Liver (tissue), 9 donors: Measurements from ENCODE around the gene KLHDC7B. TPM values are rescaled to one million over a fixed set of nuclear protein-coding genes. Genes with fewer than 3 reads are reported as not detected.

Experiments used
- DNase-seq: peaks from one replicate; pipeline ENCODE4 v3.0.0-alpha.2; 2017; ENCODE audit warnings: low spot score
- H3K27ac ChIP-seq, 2 donors: one replicate each; pipeline ENCODE4 v1.7.0; 2013; ENCODE audit warnings: inconsistent platforms in 2 of 2, low read length in 2 of 2, control low read depth in 1 of 2, low read depth in 1 of 2, mild to moderate bottlenecking in 1 of 2
- H3K27me3 ChIP-seq, 4 donors: one replicate each; pipeline versions ENCODE4 v1.6.1 to v1.7.0; 2013; ENCODE audit warnings: low read length in 3 of 4, inconsistent platforms in 1 of 4, mild to moderate bottlenecking in 1 of 4, moderate library complexity in 1 of 4; ENCODE audit not compliant: control insufficient read depth in 4 of 4, insufficient read depth in 4 of 4
- H3K36me3 ChIP-seq, 4 donors: one replicate each; pipeline versions ENCODE4 v1.6.1 to v1.7.0; 2013; ENCODE audit warnings: low read length in 3 of 4, mild to moderate bottlenecking in 3 of 4, low read depth in 1 of 4, moderate library complexity in 1 of 4; ENCODE audit not compliant: control insufficient read depth in 4 of 4, insufficient read depth in 3 of 4
- H3K4me1 ChIP-seq, 4 donors: one replicate each; pipeline versions ENCODE4 v1.6.1 to v1.7.0; 2013; ENCODE audit warnings: low read length in 3 of 4, mild to moderate bottlenecking in 3 of 4, moderate library complexity in 1 of 4; ENCODE audit not compliant: control insufficient read depth in 4 of 4, insufficient read depth in 4 of 4
- H3K4me3 ChIP-seq, 3 donors: one replicate each; pipeline versions ENCODE4 v1.6.1 to v1.7.0; 2013; ENCODE audit warnings: low read length in 3 of 3, control low read depth in 1 of 3, low read depth in 1 of 3, mild to moderate bottlenecking in 1 of 3
- H3K9ac ChIP-seq, 2 donors: one replicate each; pipeline ENCODE4 v1.7.0; 2013; ENCODE audit warnings: low read length in 2 of 2, mild to moderate bottlenecking in 2 of 2, moderate library complexity in 2 of 2, control low read depth in 1 of 2, low read depth in 1 of 2
- H3K9me3 ChIP-seq, 4 donors: one replicate each; pipeline versions ENCODE4 v1.6.1 to v1.7.0; 2013; ENCODE audit warnings: low read length in 3 of 4; ENCODE audit not compliant: control insufficient read depth in 4 of 4
- ATF3 ChIP-seq: IDR thresholded peaks from 2 replicates; pipeline ENCODE4 v1.6.1; 2016; ENCODE audit warnings: antibody characterized with exemption
- CTCF ChIP-seq: fragments of 150-350 bp; IDR thresholded peaks from 2 replicates; pipeline ENCODE4 v1.5.1; 2017; ENCODE audit warnings: improper control_type of control experiment, low read depth, low read length; ENCODE audit not compliant: missing input control
- EGR1 ChIP-seq, 2 donors: IDR thresholded peaks; 2 replicates each; pipeline ENCODE4 v1.6.1; 2016 to 2018; ENCODE audit warnings: antibody characterized with exemption in 2 of 2, low read depth in 2 of 2
- FOXA1 ChIP-seq: IDR thresholded peaks from 2 replicates; pipeline ENCODE4 v1.6.1; 2016; ENCODE audit warnings: antibody characterized with exemption
- GABPA ChIP-seq, 2 donors: IDR thresholded peaks in 1 of 2; conservative IDR thresholded peaks in 1 of 2; 2 replicates each; pipeline ENCODE4 v1.6.1; 2016; ENCODE audit warnings: antibody characterized with exemption in 2 of 2, mild to moderate bottlenecking in 1 of 2, moderate library complexity in 1 of 2
- HNF4A ChIP-seq, 2 donors: conservative IDR thresholded peaks; 2 replicates each; pipeline ENCODE4 v1.6.1; 2016; ENCODE audit warnings: antibody characterized with exemption in 2 of 2, mild to moderate bottlenecking in 2 of 2
- JUND ChIP-seq, 2 donors: IDR thresholded peaks; 2 replicates each; pipeline ENCODE4 v1.6.1; 2016; ENCODE audit warnings: antibody characterized with exemption in 2 of 2
- REST ChIP-seq: IDR thresholded peaks from 2 replicates; pipeline ENCODE4 v1.6.1; 2016; ENCODE audit warnings: antibody characterized with exemption, mild to moderate bottlenecking
- SP1 ChIP-seq: IDR thresholded peaks from 2 replicates; pipeline ENCODE4 v1.6.1; 2018; ENCODE audit warnings: antibody characterized with exemption, mild to moderate bottlenecking
- WGBS: extraction: QIAGEN DNeasy Blood & Tissue Kit; methylation state at CpG from one replicate; pipeline ENCODE4 v1.1.7; 2013; 5-methylcytosine and 5-hydroxymethylcytosine counted together
- polyA plus RNA-seq, 2 donors: library from polyadenylated mRNA; stranded (reverse) in 1 of 2; unstranded in 1 of 2; fragments of 200-250 nt in 1 of 2; fragments of >200 nt in 1 of 2; fragmentation: Nextera tagmentation in 1 of 2; extraction: Ambion mirVana in 1 of 2; gene quantifications; one replicate each; pipeline versions ENCODE4 v1.2.1 to v1.2.3, GENCODE V29; 2013 to 2015
- total RNA-seq, 2 donors: library from RNA; depleted of rRNA; stranded (reverse); fragments of >200 nt; gene quantifications; one replicate each; pipeline ENCODE4 v1.2.3, GENCODE V29; 2014
- donor health status: healthy.
- donor health status: healthy.
- donor health status: healthy.
- donor health status: healthy.
- donor health status: healthy.

Gene KLHDC7B
- total and polyA plus RNA-seq, 4 donors: 0.08 to 0.16 (median 0.08) TPM; not detected in 1

GRCh38 chr22:50570861-50571260, 25.2 kb downstream of the KLHDC7B start:
- no peak overlapping the region for H3K4me3 ChIP-seq
- no peaks in the 10 kb centered on the region for H3K27me3 ChIP-seq
- no peak for DNase-seq
- peaks cover 10 to 35% (median 22%) of the 10 kb centered on the region in 4 donors for H3K4me1 ChIP-seq
- TF ChIP-seq JUND (IDR thresholded peaks at IDR 0.05): no peak
- TF ChIP-seq HNF4A (conservative IDR thresholded peaks at IDR 0.05): no peak
- no peak for TF ChIP-seq EGR1 (IDR thresholded peaks at IDR 0.05; ENCODE audit: low read depth in 2 of 2)
- TF ChIP-seq SP1: no peak
- peaks cover 0 to 17% (median 0%) of the 10 kb centered on the region in 4 donors for H3K36me3 ChIP-seq
- peak overlapping the region; percentile 96 to 97 for H3K27ac ChIP-seq
- no peak overlapping the region for H3K9ac ChIP-seq
- 90% methylated on average over 12 of the region's 12 CpGs for WGBS
- H3K9me3 ChIP-seq: no peaks in the 10 kb centered on the region

- peaks cover 0 to 17% (median 0%) of the 10 kb centered on the region in 4 donors for H3K36me3 ChIP-seq
- H3K27ac ChIP-seq: peak overlapping the region in 1 of 2 donors; percentile 97
- 85% methylated on average over 26 of the region's 26 CpGs for WGBS
- TF ChIP-seq REST (no peak), FOXA1 (no peak), CTCF (no peak), GABPA (IDR thresholded peaks at IDR 0.05 in 1 of 2, conservative IDR thresholded peaks at IDR 0.05 in 1 of 2) (no peak)
- H3K4me3 ChIP-seq: no peak overlapping the region
- H3K27me3 ChIP-seq: no peaks in the 10 kb centered on the region
- no peak overlapping the region for H3K9ac ChIP-seq
- no peaks in the 10 kb centered on the region for H3K9me3 ChIP-seq
- no peak for DNase-seq
- peaks cover 10 to 35% (median 22%) of the 10 kb centered on the region in 4 donors for H3K4me1 ChIP-seq
These were observed 25.8 kb downstream of the KLHDC7B start for GRCh38 chr22:50571264-50572175.

- DNase-seq: no peak
- Histone ChIP-seq H3K4me1 (peaks cover 10 to 35% (median 22%) of the 10 kb centered on the region in 4 donors), H3K27ac (no peak overlapping the region), H3K9ac (no peak overlapping the region), H3K4me3 (no peak overlapping the region), H3K36me3 (peaks cover 0 to 17% (median 0%) of the 10 kb centered on the region in 4 donors), H3K27me3 (no peaks in the 10 kb centered on the region), H3K9me3 (no peaks in the 10 kb centered on the region)
- WGBS: 96% methylated on average over 11 of the region's 11 CpGs
- TF ChIP-seq ATF3: no peak
- no peak for TF ChIP-seq FOXA1
- no peak for TF ChIP-seq HNF4A (conservative IDR thresholded peaks at IDR 0.05)
These were observed 27.3 kb downstream of the KLHDC7B start for GRCh38 chr22:50572965-50573364.
